ENCODE measurements around the gene AFAP1L1. TPM values are rescaled to one million over a fixed set of nuclear protein-coding genes. Genes with fewer than 3 reads are reported as not detected.

The AFAP1L1 gene
- total RNA-seq, 1 donor, result 2.3 TPM

- no peak for TF ChIP-seq CTCF (IDR thresholded peaks at IDR 0.05; ENCODE audit: insufficient read depth, low read length)
- no peak overlapping the region for H3K4me3 ChIP-seq (ENCODE audit: low read depth, low read length)
- no peak for DNase-seq (ENCODE audit: low read depth)
Measured at GRCh38 chr5:149366169-149366729, 94.6 kb downstream of the AFAP1L1 start.

- DNase-seq (ENCODE audit: low read depth), result peak; percentile 71
Measured at GRCh38 chr5:149367249-149367971, 95.8 kb downstream of the AFAP1L1 start.

GRCh38 chr5:149367972-149368645 lies 96.5 kb downstream of the AFAP1L1 start:
- TF ChIP-seq CTCF (IDR thresholded peaks at IDR 0.05; ENCODE audit: insufficient read depth, low read length), result no peak
- no peak for DNase-seq (ENCODE audit: low read depth)
- H3K4me3 ChIP-seq (ENCODE audit: low read depth, low read length), result no peak overlapping the region

More at GRCh38 chr5:149367249-149367971, 95.8 kb downstream of the AFAP1L1 start:
- TF ChIP-seq CTCF (IDR thresholded peaks at IDR 0.05; ENCODE audit: insufficient read depth, low read length), result peak; percentile 88
- H3K4me3 ChIP-seq (ENCODE audit: low read depth, low read length), result no peak overlapping the region

- no peak overlapping the region for H3K4me3 ChIP-seq (ENCODE audit: low read depth, low read length)
- no peak for DNase-seq (ENCODE audit: low read depth)
- no peak for TF ChIP-seq CTCF (IDR thresholded peaks at IDR 0.05; ENCODE audit: insufficient read depth, low read length)
Measured at GRCh38 chr5:149370878-149371277, 99.2 kb downstream of the AFAP1L1 start.

GRCh38 chr5:149371296-149371962 lies 99.8 kb downstream of the AFAP1L1 start:
- TF ChIP-seq CTCF (IDR thresholded peaks at IDR 0.05; ENCODE audit: insufficient read depth, low read length), result peak; percentile 89
- no peak overlapping the region for H3K4me3 ChIP-seq (ENCODE audit: low read depth, low read length)
- peak; percentile 60 for DNase-seq (ENCODE audit: low read depth)

- no peak for TF ChIP-seq CTCF (IDR thresholded peaks at IDR 0.05; ENCODE audit: insufficient read depth, low read length)
- H3K4me3 ChIP-seq (ENCODE audit: low read depth, low read length), result no peak overlapping the region
- no peak for DNase-seq (ENCODE audit: low read depth)
Measured at GRCh38 chr5:149372076-149372795, 100.6 kb downstream of the AFAP1L1 start.
